Left hindlimb (tissue), 1 donor: ENCODE results near the gene RNF40.
A peak's percentile ranks its signal among the peaks of the same experiment; 100 is the strongest.

Source experiments
- DNase-seq: peaks from one replicate; pipeline ENCODE4 v3.0.0-alpha.2; 2018

The RNF40 gene

GRCh38 chr16:30740364-30741251 is 21.5 kb upstream of the RNF40 start:
- no peak for DNase-seq

GRCh38 chr16:30741461-30741914 is 20.6 kb upstream of the RNF40 start:
- no peak for DNase-seq

DNA sequence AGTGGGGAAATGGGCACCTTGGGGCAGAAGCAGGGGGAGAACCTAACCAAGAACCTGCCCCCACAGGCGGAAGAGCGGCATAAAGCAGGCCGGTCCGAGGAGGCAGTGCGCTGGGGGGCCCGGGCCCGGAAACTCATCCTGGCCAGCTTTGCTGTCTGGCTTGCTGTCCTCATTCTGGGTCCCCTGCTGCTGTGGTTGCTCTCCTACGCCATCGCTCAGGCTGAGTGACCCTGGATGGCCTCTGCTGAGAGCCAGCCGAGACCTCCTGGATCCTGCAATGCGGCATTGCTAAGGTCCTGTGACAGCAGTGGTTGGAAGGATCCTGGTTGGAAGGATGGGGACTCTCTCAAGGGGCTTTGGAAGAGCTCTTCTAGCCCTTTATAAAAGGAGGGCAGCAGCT is 18.4 kb upstream of the RNF40 start:
- DNase-seq = no peak

DNA sequence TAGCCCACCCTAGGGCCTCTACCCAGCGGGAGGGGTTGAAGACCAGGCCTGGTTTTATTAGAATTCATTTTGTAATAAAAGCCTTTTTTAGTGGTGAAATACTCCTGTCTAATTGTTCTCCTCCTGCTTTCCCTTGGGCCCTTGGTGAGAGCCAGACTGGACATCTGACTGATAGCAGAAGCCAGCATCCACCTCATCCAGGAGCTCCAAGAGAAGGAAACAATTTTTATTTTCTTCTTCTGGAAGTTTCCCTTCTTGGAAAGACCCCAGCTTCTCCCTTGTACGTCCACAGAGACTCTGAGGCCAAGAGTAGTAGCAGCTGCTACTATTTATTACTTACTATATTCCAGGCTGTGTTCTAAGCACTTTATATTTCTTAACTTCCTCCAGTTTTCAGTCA is 17.9 kb upstream of the RNF40 start:
- no peak for DNase-seq

- no peak for DNase-seq
These were observed 17.0 kb upstream of the RNF40 start for GRCh38 chr16:30745082-30745481.

DNA sequence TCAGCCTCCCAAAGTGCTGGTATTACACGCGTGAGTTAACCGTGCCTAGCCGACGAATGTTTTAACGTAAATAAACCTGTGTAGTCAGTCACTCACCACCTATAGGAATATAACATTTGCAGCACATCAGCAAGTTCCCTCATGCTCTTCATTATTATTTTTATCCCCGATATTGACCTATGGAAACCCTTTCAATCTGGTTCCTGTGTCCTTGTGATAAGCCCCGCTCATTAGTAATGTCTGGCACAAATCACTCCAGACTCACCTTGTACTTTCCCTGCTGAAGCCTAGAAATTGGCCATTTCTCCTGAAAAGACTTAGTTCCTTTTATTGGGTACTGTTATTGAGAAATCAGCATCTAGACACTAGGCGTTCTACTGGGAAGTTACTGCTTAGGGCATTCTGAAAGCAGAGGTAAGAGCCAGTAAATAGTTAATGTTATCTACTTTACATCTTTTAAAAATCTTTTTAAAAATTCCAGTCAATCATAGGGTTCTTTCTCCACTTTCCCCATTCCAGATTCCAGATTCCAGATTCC is 15.4 kb upstream of the RNF40 start:
- DNase-seq = no peak

- no peak for DNase-seq
These were observed 14.8 kb upstream of the RNF40 start for GRCh38 chr16:30747331-30747730.

- peak; percentile 99 for DNase-seq
These were observed 14.1 kb upstream of the RNF40 start, which contains the start of gene PHKG2 for GRCh38 chr16:30747799-30748633. Gene PHKG2, plus strand, starts transcription at chr16:30748425. Its CDS starts 396 bp downstream, at chr16:30748821.

- DNase-seq = no peak
These were observed 13.3 kb upstream of the RNF40 start for GRCh38 chr16:30748634-30749445.

- no peak for DNase-seq
These were observed 11.9 kb upstream of the RNF40 start for GRCh38 chr16:30750201-30750600.

- DNase-seq = no peak
These were observed 11.2 kb upstream of the RNF40 start for GRCh38 chr16:30750876-30751465.

DNA sequence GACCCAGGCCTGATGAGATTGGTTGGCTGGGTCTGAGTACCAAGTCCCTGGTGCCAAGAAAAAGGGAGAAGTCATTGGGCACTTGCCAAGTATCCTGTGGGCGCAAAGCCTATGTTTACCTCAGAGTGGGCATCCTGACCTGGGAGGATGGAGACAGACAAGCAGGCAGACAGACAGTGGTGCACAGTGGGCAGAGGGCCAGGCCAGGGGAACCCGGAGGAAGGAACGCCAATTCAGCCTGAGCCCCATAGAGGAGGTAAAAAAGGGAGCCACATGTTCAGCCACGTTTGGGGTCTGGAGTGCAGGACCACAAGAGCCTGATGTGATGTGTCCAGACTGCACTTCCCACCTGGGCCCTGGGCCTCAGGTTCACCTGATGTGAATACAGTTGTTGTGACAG is 8.5 kb upstream of the RNF40 start:
- DNase-seq = no peak

- no peak for DNase-seq
These were observed 6.0 kb upstream of the RNF40 start for GRCh38 chr16:30755955-30756780.

GRCh38 chr16:30756781-30757100 is 5.4 kb upstream of the RNF40 start:
- DNase-seq = no peak

- DNase-seq = peak; percentile 29
These were observed 4.8 kb upstream of the RNF40 start for GRCh38 chr16:30757316-30757715.

- DNase-seq = peak; percentile 29
These were observed 3.1 kb upstream of the RNF40 start for GRCh38 chr16:30758988-30759491.

DNA sequence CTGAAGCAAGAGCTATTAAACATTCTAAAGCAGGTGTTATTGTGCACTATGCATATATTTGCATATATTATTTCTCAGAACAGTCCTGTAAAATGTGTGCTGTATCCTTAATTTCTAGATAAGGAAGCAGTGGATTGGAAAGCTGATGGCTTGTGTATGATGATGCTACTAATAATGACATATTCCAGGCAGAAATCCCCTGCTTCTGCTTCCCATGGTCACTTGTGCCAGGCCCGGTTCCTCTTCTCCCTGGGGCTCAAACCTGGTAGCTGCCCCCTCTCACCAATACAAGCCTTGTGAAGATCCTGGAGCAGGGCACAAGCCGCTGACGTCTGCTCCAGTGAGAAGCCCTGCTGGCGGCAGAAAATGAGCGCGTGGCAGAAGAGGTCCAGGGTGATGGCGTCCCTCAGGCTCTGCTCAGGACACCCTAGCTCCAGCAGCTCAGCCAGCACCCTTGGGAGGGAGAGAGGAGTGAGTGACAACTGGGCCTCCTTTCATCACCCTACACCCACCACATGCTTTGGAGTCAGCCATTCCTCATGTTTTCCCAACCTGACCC is 2.0 kb upstream of the RNF40 start:
- DNase-seq = peak; percentile 23

DNA sequence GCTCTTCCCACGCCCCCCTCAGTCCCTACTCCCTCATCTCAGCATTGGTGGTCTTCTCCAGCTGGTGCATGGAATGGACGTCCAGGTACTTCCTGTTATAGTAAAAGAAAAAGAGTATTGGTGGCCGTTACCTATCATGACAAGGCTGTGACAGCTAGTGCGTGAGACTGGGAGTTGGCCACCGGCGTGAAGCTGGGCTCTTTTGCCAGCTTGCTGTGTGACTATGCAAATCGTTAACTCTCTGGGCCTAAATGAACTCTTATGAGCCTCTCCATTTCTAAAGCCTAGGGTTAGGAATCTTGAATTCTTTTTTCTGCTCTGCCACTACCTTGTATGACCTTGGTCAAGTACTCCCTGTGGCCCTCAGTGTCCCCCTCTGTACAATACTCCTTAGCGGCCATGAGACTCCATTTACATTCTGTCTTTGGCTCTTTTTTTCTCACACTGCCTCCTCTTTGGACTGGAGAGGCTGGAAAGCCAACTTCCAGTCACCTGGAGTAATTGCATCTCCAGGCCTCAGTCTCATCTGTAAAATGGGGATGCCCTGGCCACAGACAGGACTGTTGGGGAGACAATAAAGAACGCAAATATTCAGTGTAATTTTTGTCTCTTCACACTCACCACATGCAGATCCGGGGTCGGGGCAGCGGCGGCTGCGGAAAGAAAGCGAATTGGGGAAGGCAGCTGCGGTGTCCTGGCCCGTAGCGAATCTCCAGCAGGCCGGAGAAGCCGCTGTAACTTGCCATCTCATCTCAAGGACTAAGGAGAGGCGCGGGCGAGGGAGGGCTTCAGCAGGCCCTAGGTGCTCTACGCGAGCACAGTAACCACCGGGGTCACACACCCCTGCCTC is 1.3 kb upstream of the RNF40 start:
- DNase-seq = no peak

GRCh38 chr16:30761427-30761927 is 645 bp upstream of the RNF40 start:
- peak; percentile 59 for DNase-seq
